ENCODE measurements around the gene STRN3. TPM values are rescaled to one million over a fixed set of nuclear protein-coding genes. Genes with fewer than 3 reads are reported as not detected.

The STRN3 gene
- total and polyA plus RNA-seq, 2 donors (not counting 1 experiment from before 2014, with no cell fraction given) = 7.7 to 43.9 TPM

DNA sequence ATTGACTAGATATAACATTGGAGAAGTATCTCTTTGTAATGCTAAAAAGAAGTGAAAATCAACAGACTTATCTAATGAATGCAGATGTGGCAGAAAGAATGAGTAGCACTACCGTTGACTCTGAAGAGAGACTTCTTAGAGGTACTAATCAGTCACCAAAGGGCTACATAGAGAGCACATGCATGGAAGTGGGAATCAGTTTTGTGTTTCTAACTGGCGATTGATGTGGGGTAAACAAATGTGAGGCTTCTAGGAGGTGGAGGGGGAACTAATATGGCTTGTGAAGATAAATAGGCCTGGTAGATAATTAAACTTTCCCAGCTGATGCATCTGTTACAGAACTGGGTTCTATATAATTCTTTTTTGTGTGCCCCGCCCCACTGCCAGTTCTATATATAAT lies 141.3 kb downstream of the STRN3 start:
- ATAC-seq (ENCODE audit: low read depth) (no peak), DNase-seq (no peak)
- Histone ChIP-seq H4K20me1 (ENCODE audit: control insufficient read depth, insufficient read depth, low read length, poor library complexity, severe bottlenecking) (no peaks in the 10 kb centered on the region), H3K4me3 (ENCODE audit: control extremely low read depth in 1 of 5, extremely low read depth in 1 of 5, insufficient read depth in 1 of 5, low read depth in 2 of 5, low read length in 4 of 5) (no peak overlapping the region), H3K27ac (ENCODE audit: low read length in 2 of 2) (no peak overlapping the region), H3K4me1 (ENCODE audit: control insufficient read depth in 2 of 2, insufficient read depth in 2 of 2, low read length in 2 of 2) (no peaks in the 10 kb centered on the region), H3K79me2 (ENCODE audit: control insufficient read depth, insufficient read depth, low read length) (no peaks in the 10 kb centered on the region), H3K36me3 (replicated peaks in 1 of 2; ENCODE audit: control extremely low read depth in 1 of 2, control insufficient read depth in 1 of 2, extremely low read depth in 1 of 2, insufficient read depth in 2 of 2, low read length in 1 of 2) (peaks cover 0 to 3% of the 10 kb centered on the region in 2 experiments), H3K9me3 (ENCODE audit: control extremely low read depth in 1 of 3, control insufficient read depth in 2 of 3, insufficient read depth in 1 of 3, low read length in 2 of 3) (no peaks in the 10 kb centered on the region), H3K9ac (ENCODE audit: low read length) (no peak overlapping the region), H2AFZ (ENCODE audit: insufficient read depth, low read depth, low read length, poor library complexity, severe bottlenecking) (no peak overlapping the region), H3K4me2 (replicated peaks; ENCODE audit: low read depth, low read length, poor library complexity, severe bottlenecking) (no peak overlapping the region), H3K27me3 (replicated peaks in 1 of 4; ENCODE audit: control extremely low read depth in 1 of 4, control insufficient read depth in 3 of 4, insufficient read depth in 4 of 4, low read length in 3 of 4) (no peaks in the 10 kb centered on the region)
- Mint-ChIP-seq H3K9me3 (ENCODE audit: insufficient read depth) (no peaks in the 10 kb centered on the region), H3K4me3 (no peak overlapping the region), H3K27me3 (no peaks in the 10 kb centered on the region), H3K4me1 (no peaks in the 10 kb centered on the region), H3K27ac (no peak overlapping the region)
- TF ChIP-seq EZH2 (IDR thresholded peaks at IDR 0.05; ENCODE audit: borderline replicate concordance, insufficient read depth, low read depth, low read length, poor library complexity, severe bottlenecking) = no peak
- intact Hi-C loops (cut with micrococcal nuclease) = no loop called here
- POLR2A ChIA-PET = no interaction called here
- 100% methylated on average over 2 of the region's 3 CpGs for WGBS (ENCODE audit: insufficient coverage)
- CTCF ChIA-PET = no interaction called here

DNA sequence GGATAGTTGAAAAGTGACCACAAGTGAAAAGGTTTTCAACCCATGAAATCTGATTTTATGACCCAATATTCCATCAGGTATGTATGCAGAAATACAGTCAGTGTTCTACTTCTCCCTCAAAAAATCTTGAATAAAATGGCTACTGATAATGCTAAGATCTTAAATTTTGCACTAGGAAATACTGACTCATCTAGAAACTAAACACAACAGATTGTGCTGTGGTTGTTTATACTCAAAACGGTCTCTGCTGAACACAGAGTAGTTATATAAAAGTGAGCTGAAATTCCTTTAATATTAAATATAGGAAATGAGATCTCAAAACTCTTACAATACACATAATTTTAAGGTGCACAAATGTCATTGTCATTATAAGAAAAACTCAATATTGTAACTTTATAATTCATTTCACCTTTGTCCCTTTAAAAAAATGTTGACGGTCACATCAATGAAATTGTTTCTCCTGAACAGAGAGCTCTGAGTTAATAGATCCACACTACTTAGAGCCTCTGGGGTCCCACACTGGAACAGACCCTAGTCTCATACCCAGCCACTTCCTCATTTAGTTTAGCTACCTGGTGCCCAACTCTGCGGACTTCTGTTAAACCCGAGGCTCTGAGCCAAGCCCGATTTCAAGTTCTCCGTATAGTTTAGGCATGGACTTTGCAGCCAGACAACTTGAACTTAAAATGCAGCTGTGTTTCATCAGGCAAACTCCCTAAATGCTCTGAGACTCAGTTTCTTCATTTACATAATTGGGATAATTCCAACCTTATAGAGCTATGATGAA lies 142.5 kb downstream of the STRN3 start:
- Histone ChIP-seq H3K9me3 (ENCODE audit: control extremely low read depth in 1 of 3, control insufficient read depth in 2 of 3, insufficient read depth in 1 of 3, low read length in 2 of 3) (no peaks in the 10 kb centered on the region), H3K9ac (ENCODE audit: low read length) (no peak overlapping the region), H3K27ac (ENCODE audit: low read length in 2 of 2) (no peak overlapping the region), H3K4me2 (replicated peaks; ENCODE audit: low read depth, low read length, poor library complexity, severe bottlenecking) (no peak overlapping the region), H3K4me1 (ENCODE audit: control insufficient read depth in 2 of 2, insufficient read depth in 2 of 2, low read length in 2 of 2) (no peaks in the 10 kb centered on the region), H4K20me1 (ENCODE audit: control insufficient read depth, insufficient read depth, low read length, poor library complexity, severe bottlenecking) (no peaks in the 10 kb centered on the region), H3K27me3 (replicated peaks in 1 of 4; ENCODE audit: control extremely low read depth in 1 of 4, control insufficient read depth in 3 of 4, insufficient read depth in 4 of 4, low read length in 3 of 4) (no peaks in the 10 kb centered on the region), H3K36me3 (replicated peaks in 1 of 2; ENCODE audit: control extremely low read depth in 1 of 2, control insufficient read depth in 1 of 2, extremely low read depth in 1 of 2, insufficient read depth in 2 of 2, low read length in 1 of 2) (peaks cover 0 to 3% of the 10 kb centered on the region in 2 experiments), H2AFZ (ENCODE audit: insufficient read depth, low read depth, low read length, poor library complexity, severe bottlenecking) (no peak overlapping the region), H3K4me3 (ENCODE audit: control extremely low read depth in 1 of 5, extremely low read depth in 1 of 5, insufficient read depth in 1 of 5, low read depth in 2 of 5, low read length in 4 of 5) (no peak overlapping the region), H3K79me2 (ENCODE audit: control insufficient read depth, insufficient read depth, low read length) (no peaks in the 10 kb centered on the region)
- TF ChIP-seq, protein P1, sequence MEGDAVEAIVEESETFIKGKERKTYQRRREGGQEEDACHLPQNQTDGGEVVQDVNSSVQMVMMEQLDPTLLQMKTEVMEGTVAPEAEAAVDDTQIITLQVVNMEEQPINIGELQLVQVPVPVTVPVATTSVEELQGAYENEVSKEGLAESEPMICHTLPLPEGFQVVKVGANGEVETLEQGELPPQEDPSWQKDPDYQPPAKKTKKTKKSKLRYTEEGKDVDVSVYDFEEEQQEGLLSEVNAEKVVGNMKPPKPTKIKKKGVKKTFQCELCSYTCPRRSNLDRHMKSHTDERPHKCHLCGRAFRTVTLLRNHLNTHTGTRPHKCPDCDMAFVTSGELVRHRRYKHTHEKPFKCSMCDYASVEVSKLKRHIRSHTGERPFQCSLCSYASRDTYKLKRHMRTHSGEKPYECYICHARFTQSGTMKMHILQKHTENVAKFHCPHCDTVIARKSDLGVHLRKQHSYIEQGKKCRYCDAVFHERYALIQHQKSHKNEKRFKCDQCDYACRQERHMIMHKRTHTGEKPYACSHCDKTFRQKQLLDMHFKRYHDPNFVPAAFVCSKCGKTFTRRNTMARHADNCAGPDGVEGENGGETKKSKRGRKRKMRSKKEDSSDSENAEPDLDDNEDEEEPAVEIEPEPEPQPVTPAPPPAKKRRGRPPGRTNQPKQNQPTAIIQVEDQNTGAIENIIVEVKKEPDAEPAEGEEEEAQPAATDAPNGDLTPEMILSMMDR (IDR thresholded peaks at IDR 0.05) = no peak
- TF ChIP-seq EZH2 (IDR thresholded peaks at IDR 0.05; ENCODE audit: borderline replicate concordance, insufficient read depth, low read depth, low read length, poor library complexity, severe bottlenecking) = no peak
- Mint-ChIP-seq H3K4me1 (no peaks in the 10 kb centered on the region), H3K4me3 (no peak overlapping the region), H3K9me3 (ENCODE audit: insufficient read depth) (no peaks in the 10 kb centered on the region), H3K27me3 (no peaks in the 10 kb centered on the region), H3K27ac (no peak overlapping the region)
- ATAC-seq (ENCODE audit: low read depth) (no peak), DNase-seq (no peak)
- ChIA-PET CTCF (no interaction called here), POLR2A (no interaction called here)
- intact Hi-C loops (cut with micrococcal nuclease) = no loop called here
- WGBS (ENCODE audit: insufficient coverage) = 94% methylated on average over 5 of the region's 6 CpGs

Measured in B cell (primary cell).